Endothelial cell of coronary artery (primary cell): ENCODE measurements around the gene NEUROD4. TPM values are rescaled to one million over a fixed set of nuclear protein-coding genes. Genes with fewer than 3 reads are reported as not detected.

Source experiments
- total RNA-seq: library from RNA; depleted of rRNA; stranded (reverse); fragments of >200 nt; gene quantifications from 2 replicates; pipeline ENCODE4 v1.2.3, GENCODE V29; 2014

The NEUROD4 gene, protein sequence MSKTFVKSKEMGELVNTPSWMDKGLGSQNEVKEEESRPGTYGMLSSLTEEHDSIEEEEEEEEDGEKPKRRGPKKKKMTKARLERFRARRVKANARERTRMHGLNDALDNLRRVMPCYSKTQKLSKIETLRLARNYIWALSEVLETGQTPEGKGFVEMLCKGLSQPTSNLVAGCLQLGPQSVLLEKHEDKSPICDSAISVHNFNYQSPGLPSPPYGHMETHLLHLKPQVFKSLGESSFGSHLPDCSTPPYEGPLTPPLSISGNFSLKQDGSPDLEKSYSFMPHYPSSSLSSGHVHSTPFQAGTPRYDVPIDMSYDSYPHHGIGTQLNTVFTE
- not detected in 2 replicates for total RNA-seq

DNA sequence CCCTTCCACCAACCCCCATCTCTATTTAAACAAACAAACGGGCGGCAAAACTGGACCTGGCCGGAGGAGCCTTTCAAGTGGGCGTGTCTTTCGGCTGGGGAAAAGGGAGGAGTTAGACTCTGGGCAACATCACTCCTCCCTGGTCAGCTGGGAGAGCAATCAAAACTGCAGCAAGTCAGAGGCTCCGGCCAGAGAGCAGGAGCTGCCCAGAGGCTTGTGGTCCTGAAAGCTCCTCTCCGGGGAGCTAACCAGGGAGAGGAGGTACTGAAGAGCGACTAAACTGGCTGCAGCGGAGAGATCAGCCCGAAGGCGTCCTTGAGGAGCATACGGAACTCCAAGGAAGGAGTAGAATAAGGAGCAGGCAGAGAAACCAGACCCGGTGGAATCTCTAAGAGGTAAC lies at the start of gene NEUROD4:
TSS of gene NEUROD4 (plus strand) at position 191 of the 400 bp plus-strand sequence. CDS start 6,466 bp downstream, outside the sequence.

DNA sequence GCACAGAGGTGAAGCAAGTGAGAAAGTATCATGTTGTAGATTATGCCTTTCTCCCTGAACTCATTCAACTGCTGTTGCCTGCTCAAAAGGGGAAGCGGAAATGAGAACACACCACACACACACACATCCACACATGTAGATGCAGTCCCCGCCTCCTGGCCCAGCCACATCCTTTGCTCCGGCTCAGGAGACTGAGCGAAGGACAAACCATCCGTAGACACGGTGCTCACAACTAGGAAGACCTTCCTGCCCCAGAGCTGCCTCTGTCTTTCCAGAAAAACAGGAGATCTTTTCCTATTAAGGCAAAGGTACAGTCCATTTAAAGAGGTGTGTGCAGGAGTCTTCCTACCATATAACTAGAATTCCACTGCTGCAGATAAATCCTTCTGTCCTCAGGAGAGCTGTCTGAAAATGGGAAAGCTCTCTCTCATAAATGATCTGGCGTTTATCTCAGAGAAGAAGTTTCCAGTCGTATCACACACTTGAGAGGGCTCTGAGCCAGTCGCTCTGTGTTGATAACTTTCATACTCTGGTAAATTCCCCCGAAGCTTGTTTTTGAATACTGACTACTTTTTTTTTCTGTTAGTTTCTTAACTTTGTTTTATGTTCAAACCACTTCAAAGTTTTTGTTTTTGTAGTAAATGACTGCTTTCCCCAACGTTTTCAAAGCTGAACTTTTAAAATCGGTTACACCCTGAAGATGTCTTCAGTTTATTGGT lies 35.0 kb upstream of the NEUROD4 start, which contains the start of gene TESPA1:
TSS of gene TESPA1 (minus strand) at position 105 of the 719 bp plus-strand sequence. CDS start 10,200 bp downstream, outside the sequence.

Other genes starting within 250 kb of the NEUROD4 start
- not detected in 2 replicates for gene MUCL1, start 165.5 kb upstream of the NEUROD4 start, total RNA-seq
- not detected in 2 replicates for gene TESPA1, start 35.2 kb upstream of the NEUROD4 start, total RNA-seq
- gene OR9K2, start 106.4 kb downstream of the NEUROD4 start, total RNA-seq: not detected in 2 replicates
- gene OR10A7, start 201.1 kb downstream of the NEUROD4 start, total RNA-seq: not detected in 2 replicates
- not detected in 2 replicates for gene OR6C74, start 224.6 kb downstream of the NEUROD4 start, total RNA-seq